Endothelial cell of umbilical vein (primary cell): ENCODE data around the gene TMEM145.

Source experiments
- EZH2 ChIP-seq: IDR thresholded peaks from 2 replicates; pipeline ENCODE4 v1.6.1; 2012; ENCODE audit warnings: borderline replicate concordance, low read depth, mild to moderate bottlenecking, moderate library complexity, low read length, inconsistent platforms; ENCODE audit not compliant: severe bottlenecking
- JUN ChIP-seq: IDR thresholded peaks from 2 replicates; pipeline ENCODE4 v1.6.1; 2011; ENCODE audit warnings: borderline replicate concordance, low read depth; ENCODE audit not compliant: insufficient read length, insufficient read depth
- MYC ChIP-seq: IDR thresholded peaks from one replicate; pipeline ENCODE4 v1.6.1; 2011; ENCODE audit warnings: mild to moderate bottlenecking, low read depth, low read length
- POLR2A ChIP-seq: IDR thresholded peaks from 2 replicates; pipeline ENCODE4 v1.6.1; 2012; ENCODE audit warnings: low read depth, mild to moderate bottlenecking, control low read depth, low read length
- POLR2AphosphoS5 ChIP-seq: IDR thresholded peaks from 2 replicates; pipeline ENCODE4 v1.6.1; 2012; ENCODE audit warnings: low read depth, mild to moderate bottlenecking, control low read depth, low read length, moderate library complexity; ENCODE audit not compliant: insufficient read depth
- TF ChIP-seq, protein P1 (sequence below), 2 donors: IDR thresholded peaks; 1 replicate in 1 of 2; 2 replicates in 1 of 2; pipeline ENCODE4 v1.5.1; 2011; ENCODE audit warnings: low read length in 2 of 2, mild to moderate bottlenecking in 2 of 2, moderate library complexity in 2 of 2, control low read depth in 1 of 2, inconsistent platforms in 1 of 2, low read depth in 1 of 2; ENCODE audit not compliant: insufficient read depth in 1 of 2; ENCODE audit errors: extremely low read depth in 1 of 2
- TF ChIP-seq, protein P2 (sequence below): IDR thresholded peaks from 2 replicates; pipeline ENCODE4 v1.6.1; 2011; ENCODE audit not compliant: insufficient read depth, insufficient read length

DNA sequence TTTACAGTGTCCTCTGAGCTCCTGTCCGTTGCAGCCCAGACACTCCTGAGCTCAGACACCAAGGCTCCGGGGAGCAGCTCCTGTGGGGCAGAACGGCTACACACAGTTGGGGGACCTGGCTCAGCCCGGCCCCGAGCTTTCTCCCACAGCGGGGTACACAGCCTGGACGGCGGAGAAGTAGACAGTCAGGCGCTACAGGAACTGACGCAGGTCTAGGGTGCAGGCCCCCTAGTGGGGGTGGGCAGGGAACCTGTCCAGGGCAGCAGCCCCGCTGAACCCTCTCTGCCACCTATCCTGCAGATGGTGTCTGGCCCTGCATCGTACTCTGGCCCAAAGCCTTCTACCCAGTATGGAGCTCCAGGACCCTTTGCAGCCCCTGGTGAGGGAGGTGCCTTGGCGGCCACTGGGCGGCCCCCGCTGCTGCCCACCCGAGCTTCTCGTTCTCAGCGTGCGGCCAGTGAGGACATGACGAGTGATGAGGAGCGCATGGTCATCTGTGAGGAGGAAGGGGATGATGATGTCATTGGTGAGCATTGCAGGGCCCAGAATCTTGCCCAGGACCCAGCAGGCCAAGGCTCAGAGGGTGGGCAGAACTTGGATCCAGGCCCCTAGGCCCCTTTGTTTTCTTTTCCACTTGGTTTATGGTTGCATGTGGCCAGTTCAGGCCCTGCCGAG lies 24.1 kb upstream of the TMEM145 start:
- TF ChIP-seq EZH2 = no peak
- TF ChIP-seq, protein P1, sequence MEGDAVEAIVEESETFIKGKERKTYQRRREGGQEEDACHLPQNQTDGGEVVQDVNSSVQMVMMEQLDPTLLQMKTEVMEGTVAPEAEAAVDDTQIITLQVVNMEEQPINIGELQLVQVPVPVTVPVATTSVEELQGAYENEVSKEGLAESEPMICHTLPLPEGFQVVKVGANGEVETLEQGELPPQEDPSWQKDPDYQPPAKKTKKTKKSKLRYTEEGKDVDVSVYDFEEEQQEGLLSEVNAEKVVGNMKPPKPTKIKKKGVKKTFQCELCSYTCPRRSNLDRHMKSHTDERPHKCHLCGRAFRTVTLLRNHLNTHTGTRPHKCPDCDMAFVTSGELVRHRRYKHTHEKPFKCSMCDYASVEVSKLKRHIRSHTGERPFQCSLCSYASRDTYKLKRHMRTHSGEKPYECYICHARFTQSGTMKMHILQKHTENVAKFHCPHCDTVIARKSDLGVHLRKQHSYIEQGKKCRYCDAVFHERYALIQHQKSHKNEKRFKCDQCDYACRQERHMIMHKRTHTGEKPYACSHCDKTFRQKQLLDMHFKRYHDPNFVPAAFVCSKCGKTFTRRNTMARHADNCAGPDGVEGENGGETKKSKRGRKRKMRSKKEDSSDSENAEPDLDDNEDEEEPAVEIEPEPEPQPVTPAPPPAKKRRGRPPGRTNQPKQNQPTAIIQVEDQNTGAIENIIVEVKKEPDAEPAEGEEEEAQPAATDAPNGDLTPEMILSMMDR (IDR thresholded peaks at IDR 0.05; ENCODE audit: extremely low read depth in 1 of 2, insufficient read depth in 1 of 2, low read depth in 1 of 2, low read length in 2 of 2) = no peak
- TF ChIP-seq POLR2A = no peak
- no peak for TF ChIP-seq POLR2AphosphoS5
- TF ChIP-seq, protein P2, sequence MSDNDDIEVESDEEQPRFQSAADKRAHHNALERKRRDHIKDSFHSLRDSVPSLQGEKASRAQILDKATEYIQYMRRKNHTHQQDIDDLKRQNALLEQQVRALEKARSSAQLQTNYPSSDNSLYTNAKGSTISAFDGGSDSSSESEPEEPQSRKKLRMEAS = no peak
- no peak for TF ChIP-seq MYC
- TF ChIP-seq JUN = no peak
